ENCODE measurements around the gene DISP1. TPM values are rescaled to one million over a fixed set of nuclear protein-coding genes. Genes with fewer than 3 reads are reported as not detected.

DISP1 gene
- total RNA-seq, 1 donor from 2014 or later, result 6.4 TPM

DNA sequence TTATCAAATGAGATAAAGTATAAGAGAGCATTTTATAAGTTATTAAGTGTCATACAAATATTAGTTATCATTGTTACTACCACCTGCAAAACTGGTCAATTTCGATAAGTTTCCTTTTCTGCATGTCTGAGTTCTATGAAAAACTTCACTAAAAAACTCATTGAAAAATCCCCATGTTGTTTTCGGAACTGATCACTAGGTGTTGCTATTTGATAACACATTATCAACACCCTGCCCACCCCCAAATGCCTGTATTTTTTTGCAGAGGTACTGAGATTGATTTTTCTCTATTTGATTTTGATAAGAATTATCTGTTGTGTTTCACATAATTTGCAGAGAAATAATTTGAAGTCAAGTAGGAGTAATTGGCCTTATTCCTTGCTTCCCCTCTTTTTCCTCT, 22.1 kb upstream of the DISP1 start:
- intact Hi-C loops (cut with micrococcal nuclease), result loop anchor here (2.0 kb wide), 1 partner anchor 288 kb away; no protein-coding TSS in a partner anchor
- ATAC-seq, result no peak
- no peak for DNase-seq

DNA sequence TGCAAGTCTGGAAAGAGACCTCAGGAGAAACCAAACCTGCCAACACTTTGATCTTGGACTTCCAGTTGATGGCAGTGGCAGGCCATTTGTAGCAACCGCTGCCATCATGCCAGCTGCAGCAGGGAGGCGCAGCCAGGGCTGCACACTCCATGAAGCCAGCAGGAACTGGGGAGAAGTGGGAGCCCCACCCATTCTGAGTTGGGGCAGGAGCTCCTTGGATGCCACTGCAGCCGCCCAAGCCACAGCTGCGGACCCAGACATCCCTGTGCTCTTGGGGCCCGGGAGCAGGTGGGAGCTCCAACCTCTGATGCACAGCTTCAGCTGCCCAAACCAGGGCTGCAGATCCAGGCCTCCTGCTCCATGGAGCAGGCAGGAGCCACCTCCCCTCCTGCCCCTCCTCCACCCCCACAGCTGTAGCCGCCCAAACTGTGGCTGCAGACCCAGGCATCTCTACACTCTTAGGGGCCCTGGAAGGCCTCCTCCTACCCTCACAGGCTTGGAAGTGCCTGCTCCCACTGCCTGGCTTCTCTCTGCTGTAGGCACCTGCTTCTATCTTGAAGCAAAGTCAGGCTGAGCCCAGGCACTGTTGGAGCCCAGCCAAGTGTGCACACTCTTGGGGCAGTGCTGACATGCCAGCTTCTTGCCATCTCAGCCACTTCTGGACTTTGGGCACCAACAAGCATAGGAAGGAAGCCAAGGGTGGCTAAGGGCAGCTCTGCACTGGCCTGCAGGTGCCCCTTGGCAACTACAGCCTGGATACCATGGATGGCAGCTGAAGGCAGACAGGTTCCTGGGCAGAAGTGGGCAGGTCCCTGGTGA, 20.0 kb upstream of the DISP1 start:
- DNase-seq, result peak; percentile 48
- intact Hi-C loops (cut with micrococcal nuclease), result no loop called here
- ATAC-seq, result peak; percentile 33

DNA sequence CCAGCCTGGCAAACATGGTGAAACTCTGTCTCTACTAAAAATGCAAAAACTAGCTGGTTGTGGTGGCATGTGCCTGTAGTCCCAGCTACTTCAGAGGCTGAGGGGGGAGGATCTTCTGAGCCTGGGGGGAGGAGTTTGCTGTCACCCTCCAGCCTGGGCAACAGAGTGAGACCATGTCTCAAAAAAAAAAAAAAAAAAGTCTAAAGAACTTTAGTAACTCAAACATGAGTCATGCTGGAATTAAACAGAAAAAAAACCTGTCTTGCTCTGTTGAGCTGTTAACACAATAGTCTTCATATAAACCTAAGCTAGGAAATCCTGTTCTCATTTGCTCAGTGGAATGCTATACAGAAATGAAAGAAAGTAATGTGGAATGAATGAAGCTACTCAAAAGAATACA, 16.7 kb upstream of the DISP1 start:
- ATAC-seq, result no peak
- no peak for DNase-seq
- intact Hi-C loops (cut with micrococcal nuclease), result no loop called here

DNA sequence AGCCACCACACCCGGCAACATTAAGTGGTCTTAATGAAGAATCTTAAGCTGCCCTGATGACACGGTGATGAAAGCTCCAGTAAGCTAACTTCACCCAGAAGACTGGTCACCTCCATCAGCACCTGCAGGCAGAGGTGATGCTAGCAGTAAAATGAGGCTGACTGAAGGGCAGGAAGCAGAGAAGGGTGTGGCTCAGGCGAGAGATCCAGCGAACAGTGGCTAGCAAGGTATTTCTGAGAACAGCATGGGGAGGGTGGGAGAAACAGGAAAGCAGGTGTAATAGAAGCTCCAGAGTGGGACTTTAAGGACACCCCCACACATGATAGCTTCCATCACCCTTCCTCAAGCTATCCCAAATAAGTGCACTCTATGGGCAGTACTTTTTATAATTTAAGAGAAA, 15.9 kb upstream of the DISP1 start:
- ATAC-seq (no peak), DNase-seq (no peak)
- intact Hi-C loops (cut with micrococcal nuclease), result no loop called here

DNA sequence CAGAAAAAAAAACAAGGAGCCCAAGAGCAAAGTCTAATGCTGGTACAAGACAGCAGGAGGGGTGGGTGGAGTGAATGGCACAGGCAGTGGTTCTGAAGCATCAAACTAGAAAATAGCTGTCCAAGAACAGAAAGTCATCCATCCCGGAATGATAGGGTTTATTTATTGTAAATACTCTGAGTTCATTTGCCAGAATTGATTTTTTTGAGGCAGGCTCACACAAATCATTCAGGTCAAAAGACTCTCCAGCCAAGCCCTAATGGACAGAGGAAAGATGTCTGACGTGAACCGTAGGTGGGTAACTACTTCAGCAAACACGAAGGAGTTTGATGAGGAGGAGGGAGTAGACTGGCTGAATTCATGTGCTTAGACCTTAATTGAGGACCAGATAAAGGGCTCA, 13.8 kb upstream of the DISP1 start:
- intact Hi-C loops (cut with micrococcal nuclease), result no loop called here
- no peak for DNase-seq
- ATAC-seq, result no peak

DNA sequence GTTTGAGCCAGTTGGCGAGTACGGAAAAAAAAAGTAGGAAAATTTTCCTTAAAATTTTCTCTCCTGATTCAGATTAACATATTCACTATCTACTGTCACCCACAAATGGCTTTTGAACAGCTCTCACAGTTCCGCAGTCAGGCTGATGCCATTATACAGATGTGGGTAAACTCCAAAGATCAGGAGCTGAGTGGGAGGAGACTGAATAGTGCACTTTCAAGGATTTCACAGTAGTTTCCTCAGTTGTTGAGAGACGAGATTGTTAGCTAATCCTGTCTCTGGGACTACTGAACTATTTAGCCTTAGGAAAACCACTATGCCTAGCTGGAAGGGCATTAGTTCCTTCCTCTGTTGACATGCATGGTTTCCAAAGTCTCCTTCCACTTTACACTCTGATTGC, 3.2 kb upstream of the DISP1 start:
- intact Hi-C loops (cut with micrococcal nuclease), result no loop called here
- ATAC-seq, result no peak
- DNase-seq, result no peak

DNA sequence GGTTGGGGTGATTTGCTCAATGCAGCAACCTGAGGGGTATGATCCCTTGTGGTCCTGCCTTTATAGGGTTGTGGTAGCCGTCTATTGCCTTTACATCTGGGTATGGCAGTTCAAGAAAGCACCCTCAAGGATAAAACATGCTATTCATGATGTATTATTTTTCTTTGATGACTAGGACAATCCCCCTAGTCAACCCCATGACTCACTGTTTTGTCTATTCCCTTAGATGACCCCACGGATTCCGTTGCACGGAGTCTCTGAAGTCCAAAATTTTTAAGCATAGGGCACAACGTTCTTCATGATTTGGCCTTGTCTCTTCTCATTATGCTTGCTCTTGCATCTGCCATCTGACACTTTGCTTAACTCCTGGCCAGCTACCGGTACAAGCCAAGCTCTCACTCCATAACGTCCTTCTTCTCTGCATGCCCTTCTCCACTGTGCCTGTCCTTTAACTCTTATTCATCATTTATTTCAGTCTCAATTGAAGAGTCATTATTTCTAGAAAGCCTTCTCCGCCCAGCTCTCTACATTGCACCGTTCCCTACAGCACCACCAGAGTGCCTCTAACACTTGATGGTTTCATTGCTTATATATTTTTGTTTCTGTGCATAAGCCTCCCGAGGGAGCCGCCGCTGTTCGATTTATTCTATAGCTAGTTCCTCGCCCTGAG, 838 bp upstream of the DISP1 start:
- DNase-seq (no peak), ATAC-seq (no peak)
- intact Hi-C loops (cut with micrococcal nuclease), result no loop called here

DNA sequence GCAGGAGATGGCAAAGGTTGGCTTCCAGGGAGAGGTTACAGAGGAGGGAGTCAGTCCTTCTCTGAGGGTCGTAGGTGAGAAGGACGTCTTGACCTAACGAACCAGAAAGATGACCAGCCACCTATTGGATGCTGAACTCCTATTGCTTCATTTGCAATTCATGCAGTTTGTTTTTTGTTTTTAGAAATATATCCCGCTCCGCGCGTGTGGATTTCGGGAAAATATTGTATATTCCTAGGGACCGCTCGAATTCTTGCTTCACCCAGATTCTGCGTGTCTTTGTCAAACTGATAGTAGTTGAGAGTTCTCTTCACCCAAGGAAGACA, 564 bp downstream of the DISP1 start:
- DNase-seq, result no peak
- intact Hi-C loops (cut with micrococcal nuclease), result no loop called here
- no peak for ATAC-seq

DNA sequence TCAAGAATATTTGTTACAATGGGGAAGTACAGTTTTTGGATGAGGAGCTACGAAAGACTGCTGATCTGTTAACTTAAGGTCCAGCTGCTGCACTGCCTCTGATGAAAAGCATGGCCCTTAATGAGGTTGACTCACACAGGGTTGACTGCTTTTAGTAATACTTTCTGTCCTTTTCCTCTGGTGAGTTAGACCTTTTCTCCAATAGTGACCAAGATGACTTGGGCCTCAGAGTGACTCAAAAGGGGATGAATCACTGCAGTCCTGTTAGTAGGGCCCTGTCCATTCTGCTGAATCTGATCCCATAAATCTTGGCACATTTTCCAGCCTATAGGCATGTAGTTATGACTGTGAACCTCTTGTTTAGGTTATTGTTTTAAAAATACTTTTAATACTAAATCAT, 2.7 kb downstream of the DISP1 start:
- DNase-seq, result no peak
- intact Hi-C loops (cut with micrococcal nuclease), result no loop called here
- peak; percentile 23 for ATAC-seq

DNA sequence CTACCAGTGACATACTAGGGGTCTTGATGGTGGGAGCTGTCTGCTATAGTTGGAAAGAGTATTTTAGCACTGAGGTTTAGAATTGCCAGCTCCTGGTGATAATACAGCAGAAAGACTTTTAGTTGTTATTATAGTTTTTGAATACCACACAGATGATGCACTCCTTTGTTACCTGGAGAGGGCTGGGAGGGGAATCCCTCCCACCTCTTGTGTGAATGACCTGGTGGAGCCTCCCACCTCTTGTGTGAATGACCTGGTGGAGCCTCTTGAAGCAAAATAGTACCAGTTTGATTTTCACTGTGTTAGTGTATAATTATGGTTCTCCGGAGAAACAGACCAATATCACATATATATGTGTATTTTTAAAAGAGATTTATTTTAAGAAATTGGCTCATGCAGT, 3.3 kb downstream of the DISP1 start:
- DNase-seq (no peak), ATAC-seq (no peak)
- intact Hi-C loops (cut with micrococcal nuclease), result no loop called here

DNA sequence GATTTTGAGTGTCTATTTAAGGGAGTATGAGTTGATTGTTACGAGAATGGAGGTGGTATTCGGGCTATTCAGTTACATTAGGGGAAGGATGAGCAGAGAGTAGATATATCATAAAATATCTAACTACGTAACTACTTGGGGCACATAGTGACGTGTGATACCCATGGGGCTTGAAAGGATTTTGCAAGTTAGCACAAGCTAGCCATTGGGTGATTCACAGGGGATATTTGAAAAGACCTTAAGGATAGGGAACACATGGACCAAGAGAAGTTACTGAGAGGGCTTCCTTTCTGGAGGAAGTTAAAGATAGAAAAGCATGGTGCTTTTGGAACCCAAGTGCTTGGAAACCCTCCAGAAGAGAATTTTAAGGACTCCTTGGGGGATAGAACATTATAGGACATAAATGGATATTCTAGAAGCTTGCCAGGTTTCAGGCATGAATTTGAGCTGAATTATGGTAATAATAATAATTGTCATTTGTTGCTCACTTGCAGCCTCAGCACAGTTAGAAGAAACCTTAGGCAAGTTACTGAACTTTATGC, 5.4 kb downstream of the DISP1 start:
- intact Hi-C loops (cut with micrococcal nuclease), result no loop called here
- no peak for ATAC-seq

DNA sequence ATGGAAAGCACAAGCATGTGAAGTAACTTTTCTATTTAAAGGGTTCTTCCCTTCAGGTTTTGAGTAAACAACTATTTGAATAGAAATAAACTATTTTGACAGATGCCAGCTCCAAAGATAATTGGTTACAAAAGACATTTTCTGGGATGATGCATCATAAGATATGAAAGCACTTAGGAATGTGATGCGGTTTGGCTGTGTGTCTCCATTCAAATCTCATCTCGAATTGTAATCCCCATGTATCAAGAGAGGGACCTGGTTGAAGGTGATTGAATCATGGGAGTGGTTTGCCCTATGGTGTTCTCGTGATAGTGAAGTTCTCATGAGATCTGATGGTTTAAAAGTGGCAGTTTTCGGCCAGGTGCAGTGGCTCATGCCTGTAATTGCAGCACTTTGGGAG, 6.4 kb downstream of the DISP1 start:
- no peak for DNase-seq
- intact Hi-C loops (cut with micrococcal nuclease), result no loop called here
- no peak for ATAC-seq

More for the DNA sequence above, 5.4 kb downstream of the DISP1 start:
- DNase-seq, result no peak

DNA sequence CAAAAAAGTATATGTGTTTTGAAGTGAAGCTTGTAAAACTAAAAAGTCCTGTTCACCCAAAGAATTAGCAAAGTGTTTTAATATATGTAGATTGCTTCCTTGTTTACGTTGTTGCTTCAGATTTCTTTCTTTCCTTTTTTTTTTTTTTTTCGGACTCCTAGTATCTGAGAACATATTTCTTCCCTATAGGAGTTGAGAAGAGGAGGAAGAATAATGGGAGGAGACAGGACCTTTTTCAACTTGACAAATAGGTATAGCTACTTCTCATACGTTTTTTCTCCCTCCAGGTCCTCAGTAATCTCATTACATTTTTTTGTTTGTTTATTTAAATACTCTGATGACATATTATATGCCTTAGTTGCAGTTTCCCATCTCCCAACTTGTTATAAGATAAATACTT, 8.9 kb downstream of the DISP1 start:
- intact Hi-C loops (cut with micrococcal nuclease), result no loop called here
- DNase-seq (no peak), ATAC-seq (no peak)

DNA sequence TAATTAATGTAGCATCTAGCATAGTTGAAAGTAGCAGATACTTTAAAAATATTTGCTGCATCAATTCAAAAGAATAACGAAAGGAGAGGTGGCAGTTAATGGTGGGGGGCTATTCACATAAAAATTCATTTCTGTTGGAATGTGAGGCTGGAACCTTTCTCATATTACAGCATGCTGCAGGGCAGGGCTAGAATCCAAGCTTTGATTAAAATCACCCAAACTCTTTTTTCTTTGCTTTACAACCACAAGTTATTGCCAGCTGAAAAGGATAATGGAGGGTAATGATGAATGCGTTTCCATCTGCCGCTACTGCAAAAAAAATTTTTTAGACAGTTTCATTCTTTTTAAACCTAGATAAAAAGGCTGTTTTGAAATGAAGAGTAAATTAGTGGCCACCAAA, 9.8 kb downstream of the DISP1 start:
- ATAC-seq, result no peak
- intact Hi-C loops (cut with micrococcal nuclease), result no loop called here
- DNase-seq, result no peak

DNA sequence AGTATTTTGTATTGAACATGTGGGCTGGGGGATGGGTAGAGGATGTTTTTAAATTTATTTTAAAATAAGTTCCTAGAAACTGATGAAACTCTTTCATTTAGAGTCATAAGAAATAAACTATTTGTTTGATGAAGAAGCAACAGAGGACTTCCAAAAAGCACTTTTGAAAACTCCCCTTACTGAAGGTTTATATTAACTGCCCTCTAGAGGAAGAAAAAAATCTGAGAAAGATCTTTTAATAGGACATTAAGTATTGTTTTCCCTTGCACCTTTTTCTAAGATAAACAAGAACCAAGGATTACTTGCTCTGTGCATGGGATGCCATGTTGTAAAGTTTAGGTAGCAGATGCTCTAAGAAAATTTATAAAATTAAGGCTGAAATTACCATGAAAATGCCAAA, 14.1 kb downstream of the DISP1 start:
- ATAC-seq, result no peak
- intact Hi-C loops (cut with micrococcal nuclease), result no loop called here

DNA sequence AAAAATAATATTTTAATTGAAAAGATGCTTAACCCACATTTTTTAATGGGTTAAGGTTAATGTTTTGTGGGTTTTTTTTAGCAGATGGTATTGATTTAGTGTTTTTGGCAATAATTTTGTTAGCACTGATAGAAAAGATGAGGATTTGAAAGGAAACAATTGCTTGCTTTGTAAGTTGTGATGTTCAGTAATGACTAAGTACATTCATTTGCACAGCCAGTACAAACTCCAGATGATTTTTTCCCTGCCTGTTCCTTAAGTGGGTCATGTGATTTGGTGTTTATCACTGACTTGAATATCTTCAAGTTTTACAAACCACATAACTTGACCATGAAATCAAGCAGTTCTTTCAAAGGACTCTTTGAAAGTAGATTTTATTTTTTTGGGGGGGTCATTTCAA, 15.0 kb downstream of the DISP1 start:
- ATAC-seq (peak; percentile 81), DNase-seq (no peak)
- intact Hi-C loops (cut with micrococcal nuclease), result no loop called here

More for the DNA sequence above, 14.1 kb downstream of the DISP1 start:
- no peak for DNase-seq

DNA sequence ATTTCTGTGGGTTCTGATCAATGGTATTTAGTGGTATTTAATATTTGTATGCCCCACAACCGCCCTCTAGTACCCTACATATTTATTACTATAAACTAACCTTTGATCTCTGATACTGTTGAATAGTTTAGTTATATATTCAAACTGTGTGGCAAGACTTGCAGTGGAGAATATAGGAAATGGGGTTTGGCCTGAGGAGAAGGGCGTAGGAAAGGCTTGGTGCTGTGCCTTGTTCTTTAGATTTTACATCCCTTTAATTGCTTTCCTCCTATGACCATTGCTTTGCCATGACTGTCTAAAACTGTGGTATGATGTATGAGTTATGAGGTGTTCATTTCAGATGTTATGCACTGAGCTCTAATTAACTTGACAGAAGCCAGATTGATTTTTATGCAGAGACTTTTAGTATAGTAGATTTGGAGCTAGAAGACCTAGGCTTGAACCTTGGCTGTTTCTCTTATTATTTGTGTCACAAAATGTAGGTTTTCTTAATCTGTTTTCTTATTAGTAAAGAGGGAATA, 18.6 kb downstream of the DISP1 start:
- intact Hi-C loops (cut with micrococcal nuclease), result no loop called here
- DNase-seq (no peak), ATAC-seq (no peak)

DNA sequence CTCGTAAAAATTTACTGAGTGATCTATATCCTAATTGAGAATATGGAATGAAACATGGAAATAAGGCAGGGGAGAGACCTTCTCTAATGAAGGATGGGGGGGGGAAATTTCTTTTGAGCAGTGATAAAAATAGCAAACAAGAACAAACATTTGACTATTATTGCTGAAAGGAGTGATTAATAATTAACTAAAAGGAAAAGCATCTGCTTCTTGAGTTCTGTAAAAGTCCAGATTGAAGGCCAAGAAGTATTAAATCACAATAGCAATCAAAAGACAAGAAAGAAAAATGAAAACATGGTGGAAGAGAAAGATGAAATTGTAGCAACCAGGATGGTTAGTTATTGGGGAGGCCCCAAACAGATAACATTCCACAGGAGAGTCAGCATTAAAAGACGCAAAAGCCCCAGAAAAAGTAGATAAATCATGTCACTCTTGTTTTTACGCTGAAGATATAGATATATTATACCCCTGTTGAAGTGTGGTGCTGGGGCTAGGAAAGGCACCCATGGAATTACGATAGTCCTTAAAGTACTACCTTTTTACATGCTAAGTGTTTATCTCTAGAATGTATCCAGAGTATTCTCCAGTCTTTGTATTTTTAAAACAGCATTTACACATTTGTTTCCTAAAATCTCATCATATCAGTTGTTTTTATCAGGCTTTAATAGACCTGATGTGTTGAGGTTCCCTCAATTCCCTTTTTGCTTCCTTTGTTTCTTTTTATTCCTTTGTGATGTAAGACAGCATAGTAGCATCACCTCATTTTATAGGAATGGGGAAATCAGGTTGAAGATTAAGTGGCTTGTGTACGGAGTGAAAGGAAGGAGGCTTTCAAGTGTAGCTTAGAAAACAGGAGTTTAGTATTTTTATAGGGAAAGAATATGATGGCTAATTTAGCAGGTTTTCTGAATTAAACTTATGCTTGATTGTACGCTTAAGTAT, 28.9 kb downstream of the DISP1 start:
- no peak for ATAC-seq
- no peak for DNase-seq
- intact Hi-C loops (cut with micrococcal nuclease), result no loop called here

DNA sequence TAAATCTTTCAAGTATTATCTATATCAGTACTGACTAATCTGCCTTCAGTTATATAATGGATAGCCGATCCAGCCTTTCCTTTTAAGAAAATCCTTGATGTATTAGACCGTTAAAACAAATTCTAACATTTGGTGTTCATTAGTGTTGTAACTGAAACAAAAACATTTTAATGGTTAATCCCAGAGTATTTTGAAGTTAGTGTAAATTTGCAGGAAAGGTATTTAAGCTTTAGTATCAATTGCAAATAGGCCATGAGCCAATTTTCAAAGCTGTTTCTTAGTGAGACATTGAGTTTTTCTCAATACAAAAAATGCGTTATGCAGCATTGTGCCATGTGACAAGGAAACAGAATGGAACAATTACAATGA, 29.6 kb downstream of the DISP1 start:
- ATAC-seq, result no peak
- intact Hi-C loops (cut with micrococcal nuclease), result no loop called here
- no peak for DNase-seq

DNA sequence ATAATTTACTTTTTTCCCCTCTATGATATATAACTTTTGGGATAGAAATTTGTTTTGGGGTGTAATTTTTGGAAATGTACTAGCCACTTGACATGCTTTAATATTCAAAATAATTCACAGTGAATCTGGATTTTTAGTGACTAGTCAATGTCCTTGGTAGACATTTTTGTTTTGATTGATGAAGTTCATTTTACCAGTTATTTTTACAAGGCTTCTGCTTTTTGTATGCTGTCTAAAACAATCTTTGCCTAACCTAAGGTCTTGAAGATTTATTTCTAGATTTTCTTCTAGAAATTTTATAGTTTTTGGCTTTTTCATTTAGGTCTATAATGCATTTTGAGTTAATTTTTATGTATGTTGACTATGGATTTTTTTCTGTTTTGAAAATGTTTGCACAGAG, 30.9 kb downstream of the DISP1 start:
- no peak for ATAC-seq
- intact Hi-C loops (cut with micrococcal nuclease), result no loop called here
- no peak for DNase-seq

All from left ventricle myocardium superior (tissue), 1 donor.